HTERT RPE-1 (cell line): Measurements from ENCODE around the gene PPP3CA.
"Not testable (repeated sequence)": the region's sequence is repeated elsewhere in the genome, so short reads cannot be mapped to it uniquely, and the experiment has no call there.

Experiments used
- in situ Hi-C: fragments of 300-500 bp; cut with MboI; formaldehyde crosslinking; loops from 4 replicates; pipeline ENCODE4 v1.14.3; 2020; ENCODE audit warnings: low sequenced_read_pairs

PPP3CA gene

GRCh38 chr4:101258883-101259282, 88.4 kb downstream of the PPP3CA start:
- in situ Hi-C loops, result no loop called here

DNA sequence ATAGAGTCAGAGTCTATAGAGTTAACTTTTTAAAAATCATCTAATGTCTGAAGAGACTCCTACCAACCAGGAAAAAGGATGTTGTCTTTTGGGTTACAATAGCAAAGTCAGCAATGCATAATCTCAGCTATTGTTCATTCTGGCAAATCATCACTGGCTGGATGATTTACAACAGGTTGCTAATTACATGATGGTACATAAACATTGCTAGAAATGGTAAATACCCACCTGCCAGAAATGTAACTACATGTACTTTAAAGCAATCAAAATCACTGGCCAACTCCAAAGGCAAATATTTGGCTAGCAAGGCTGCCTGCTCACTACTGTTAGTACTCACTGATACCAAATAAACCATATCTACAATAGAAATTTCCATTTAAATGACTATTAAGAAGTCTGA, 91.1 kb downstream of the PPP3CA start:
- in situ Hi-C loops, result no loop called here

DNA sequence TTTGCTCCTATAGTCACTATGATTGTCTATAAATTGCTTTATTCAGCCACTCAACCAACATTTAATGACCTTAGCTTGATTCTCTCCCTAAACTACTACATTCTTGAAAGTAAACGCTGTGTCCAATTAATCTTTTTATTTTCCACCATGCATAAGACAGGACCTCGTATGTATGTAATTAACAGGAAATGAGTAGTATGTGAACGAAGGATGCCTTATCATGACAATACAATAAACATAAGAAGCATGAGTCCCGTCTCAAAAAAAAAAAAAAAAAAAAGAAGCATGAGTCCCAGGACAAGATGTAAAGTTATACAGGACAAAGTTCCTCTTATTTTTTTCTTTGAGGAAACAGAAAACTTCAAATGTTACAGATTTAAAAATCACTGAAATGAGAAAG, 92.5 kb downstream of the PPP3CA start:
- in situ Hi-C loops, result no loop called here

GRCh38 chr4:101253121-101253520, 94.2 kb downstream of the PPP3CA start:
- in situ Hi-C loops, result no loop called here

GRCh38 chr4:101252721-101253120, 94.6 kb downstream of the PPP3CA start:
- in situ Hi-C loops, result no loop called here

DNA sequence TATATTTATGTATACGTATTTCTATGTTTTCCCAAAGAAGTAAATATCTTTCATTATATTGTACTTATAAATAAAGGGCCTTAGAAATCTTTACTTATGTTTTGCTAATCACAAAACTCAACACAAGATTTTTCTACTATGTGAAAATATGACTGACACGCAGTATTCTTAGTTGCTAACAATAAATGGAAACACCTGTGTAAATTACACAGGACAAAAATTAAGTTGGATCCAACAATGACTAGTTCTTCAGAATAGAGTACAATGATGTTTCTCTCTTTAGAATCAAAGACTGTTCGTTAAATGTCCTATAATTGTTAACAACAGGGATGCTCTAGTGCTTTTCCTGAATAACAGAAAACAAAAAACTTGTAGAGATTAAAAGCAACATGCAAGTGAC, 96.1 kb downstream of the PPP3CA start:
- in situ Hi-C loops, result no loop called here

DNA sequence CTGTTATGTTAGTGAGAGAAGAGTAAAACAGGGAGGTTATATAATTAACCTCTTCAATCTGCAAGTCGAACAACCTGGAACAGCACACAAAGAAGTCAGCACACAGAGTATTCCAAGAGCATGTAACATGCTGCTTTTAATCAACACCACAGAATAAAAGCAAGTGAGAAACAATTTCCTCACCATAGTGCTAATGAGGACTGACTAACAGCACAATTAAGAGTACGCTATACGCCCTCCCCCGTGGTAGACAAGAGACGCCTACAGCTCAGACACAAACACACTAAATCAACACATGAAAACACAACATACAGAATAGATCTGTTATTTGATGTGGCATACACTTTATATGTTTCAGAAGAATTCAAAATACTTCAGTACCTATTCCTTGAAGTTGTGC, 103.0 kb downstream of the PPP3CA start:
- in situ Hi-C loops, result no loop called here

DNA sequence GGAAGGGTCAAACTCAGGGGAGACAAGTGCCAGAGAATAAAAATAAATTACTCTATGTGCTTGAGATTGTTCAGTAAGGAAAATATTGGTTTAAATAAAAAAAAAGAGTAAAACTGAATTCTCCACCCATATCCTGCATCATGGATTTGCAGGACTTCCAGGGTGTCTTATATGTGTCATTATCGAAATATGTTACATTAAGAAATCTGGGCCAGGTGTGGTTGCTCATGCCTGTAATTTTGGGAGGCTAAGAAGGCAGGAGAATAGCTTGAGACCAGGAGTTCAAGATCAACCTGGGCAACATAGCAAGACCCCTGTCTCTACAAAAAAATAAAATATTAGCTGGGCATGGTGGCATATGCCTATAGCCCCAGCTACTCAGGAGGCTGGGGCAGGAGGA, 104.9 kb downstream of the PPP3CA start:
- in situ Hi-C loops, result no loop called here

DNA sequence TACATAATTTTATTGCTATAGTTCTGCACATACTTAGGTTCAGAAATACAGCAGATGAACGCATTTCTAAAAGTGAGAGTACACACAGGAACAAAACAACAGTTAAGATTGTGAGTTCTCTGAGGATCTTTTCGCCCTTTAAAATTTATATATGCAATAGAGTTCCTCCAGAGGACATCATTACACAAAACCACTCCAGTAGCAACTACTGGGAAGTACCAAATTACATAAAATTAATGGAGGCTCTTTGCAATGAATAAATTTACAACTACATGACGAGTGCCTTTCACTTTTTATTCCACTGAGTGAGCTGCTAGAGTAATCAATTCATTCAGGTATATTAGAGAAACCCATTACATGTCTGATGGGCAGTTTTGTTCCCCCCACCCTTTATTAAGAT, 107.2 kb downstream of the PPP3CA start:
- in situ Hi-C loops, result no loop called here

GRCh38 chr4:101239665-101240064, 107.7 kb downstream of the PPP3CA start:
- in situ Hi-C loops, result no loop called here

GRCh38 chr4:101238706-101239105, 108.6 kb downstream of the PPP3CA start:
- in situ Hi-C loops, result no loop called here

DNA sequence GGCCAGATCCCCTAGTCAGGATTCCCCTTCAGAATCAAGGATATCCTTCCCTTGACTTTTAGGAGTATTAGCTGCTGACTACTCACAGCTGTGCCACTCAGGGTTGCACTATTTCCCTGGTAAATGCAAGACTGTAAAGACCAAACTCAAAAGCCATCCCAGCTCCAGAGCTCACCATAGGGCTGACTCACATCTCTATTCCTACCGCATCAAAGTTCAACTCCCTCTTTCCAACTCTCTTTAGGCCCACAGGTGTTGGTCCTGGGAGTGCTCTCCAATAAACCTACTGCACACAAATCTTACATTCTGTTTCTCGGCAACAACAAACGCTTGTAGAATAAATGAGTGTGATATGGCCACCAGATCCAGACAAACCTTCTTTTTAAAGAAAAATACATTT, 109.6 kb downstream of the PPP3CA start:
- in situ Hi-C loops, result no loop called here

GRCh38 chr4:101236097-101236496, 111.2 kb downstream of the PPP3CA start:
- in situ Hi-C loops, result no loop called here

DNA sequence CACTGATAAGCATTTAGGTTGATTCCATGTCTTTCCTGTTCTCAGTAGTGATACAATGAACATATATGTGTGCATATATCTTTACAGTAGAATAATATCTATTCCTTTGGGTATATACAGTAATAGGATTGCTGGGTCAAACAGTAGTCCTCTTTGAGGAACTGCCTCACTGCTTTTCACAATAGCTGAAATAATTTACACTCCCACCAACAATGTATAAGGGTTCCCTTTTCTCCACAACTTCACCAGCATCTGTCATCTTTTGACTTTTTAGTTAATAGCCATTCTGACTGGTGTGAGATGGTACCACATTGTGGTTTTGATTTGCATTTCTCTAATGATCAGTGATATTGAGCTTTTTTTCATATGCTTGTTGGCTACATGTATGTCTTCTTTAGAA, 113.2 kb downstream of the PPP3CA start:
- in situ Hi-C loops, result not testable (repeated sequence)

DNA sequence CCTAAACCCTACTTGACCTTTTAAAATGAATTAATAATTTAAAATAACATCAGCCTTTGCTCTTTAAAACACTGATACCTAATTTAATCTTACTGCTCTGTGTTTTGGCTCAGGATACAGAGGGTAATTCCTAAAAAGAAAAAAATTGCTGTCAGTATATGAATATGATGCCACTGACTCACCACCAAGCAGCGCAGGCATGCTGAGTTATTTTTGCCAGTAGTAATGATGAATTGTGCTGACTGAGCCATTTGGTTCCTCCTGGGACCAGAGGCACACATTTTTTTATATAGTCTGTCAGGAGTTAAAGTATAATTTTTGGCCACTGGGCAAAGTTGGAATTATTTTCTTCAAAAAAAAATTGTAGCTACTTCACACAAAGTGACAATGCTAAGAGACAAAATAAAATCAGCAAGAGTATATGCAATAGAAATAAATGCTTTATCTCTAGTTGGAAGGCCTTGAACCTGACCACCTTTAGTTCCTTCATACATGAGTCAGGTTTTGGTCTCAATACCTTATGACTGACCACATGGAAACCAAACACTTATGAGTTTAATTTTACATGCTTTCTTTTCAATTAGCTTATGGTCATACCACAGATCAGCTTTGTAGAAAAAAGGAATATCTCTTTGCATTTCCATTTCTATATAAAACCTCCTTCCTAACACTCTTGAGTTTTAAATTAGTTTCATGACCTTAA, 115.1 kb downstream of the PPP3CA start:
- in situ Hi-C loops, result no loop called here

DNA sequence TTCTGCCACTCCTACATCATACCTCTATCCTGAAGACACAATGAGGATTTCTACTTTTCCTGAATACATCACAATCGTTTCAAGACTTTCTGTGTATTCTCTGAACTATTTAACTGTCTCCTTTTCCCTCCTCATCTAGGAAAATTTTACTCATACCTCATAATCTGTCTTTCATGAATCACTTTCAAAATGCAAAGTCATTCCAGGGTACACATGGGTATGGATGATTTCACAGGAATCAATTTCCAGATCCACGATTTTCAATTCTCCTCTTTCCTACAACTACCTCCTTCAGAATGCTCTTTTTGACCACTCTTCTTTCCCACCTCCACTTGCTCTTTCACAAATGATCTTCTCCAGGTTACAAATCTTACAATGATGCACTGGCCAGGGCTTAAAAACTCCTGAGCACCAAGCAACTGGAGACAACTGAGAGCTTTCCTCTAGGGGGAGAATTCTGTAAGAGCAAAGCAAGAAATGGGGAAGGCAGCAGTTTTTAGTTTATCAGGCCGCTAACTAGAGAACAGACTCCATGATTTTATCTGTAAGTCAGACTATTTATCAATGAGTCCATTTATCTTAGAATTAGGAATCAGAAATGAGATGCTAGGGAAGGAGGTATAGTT, 116.4 kb downstream of the PPP3CA start:
- in situ Hi-C loops, result no loop called here

DNA sequence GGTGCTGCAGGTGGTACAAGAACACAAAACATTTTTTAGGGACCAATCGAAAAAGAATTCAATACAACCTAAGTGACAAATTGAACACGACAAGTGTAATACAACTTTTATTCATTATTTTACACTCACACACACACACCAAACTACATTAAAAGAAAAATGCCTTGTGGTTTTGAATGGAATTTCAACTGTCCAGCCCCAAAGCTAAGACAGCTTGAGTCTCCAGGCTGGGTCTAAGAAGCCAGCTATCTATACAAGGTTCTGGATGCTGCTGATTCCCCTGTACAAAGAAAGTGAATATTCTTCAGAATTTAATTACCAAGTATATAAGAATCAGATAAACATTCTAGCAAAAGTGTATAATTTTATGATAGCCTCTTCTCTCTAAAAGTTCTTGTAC, 118.2 kb downstream of the PPP3CA start:
- in situ Hi-C loops, result no loop called here

- in situ Hi-C loops, result no loop called here
These were observed 119.6 kb downstream of the PPP3CA start for GRCh38 chr4:101227715-101228114.

- in situ Hi-C loops, result no loop called here
These were observed 122.7 kb downstream of the PPP3CA start for GRCh38 chr4:101224358-101225218.

GRCh38 chr4:101222156-101222845, 125.0 kb downstream of the PPP3CA start:
- in situ Hi-C loops, result no loop called here

DNA sequence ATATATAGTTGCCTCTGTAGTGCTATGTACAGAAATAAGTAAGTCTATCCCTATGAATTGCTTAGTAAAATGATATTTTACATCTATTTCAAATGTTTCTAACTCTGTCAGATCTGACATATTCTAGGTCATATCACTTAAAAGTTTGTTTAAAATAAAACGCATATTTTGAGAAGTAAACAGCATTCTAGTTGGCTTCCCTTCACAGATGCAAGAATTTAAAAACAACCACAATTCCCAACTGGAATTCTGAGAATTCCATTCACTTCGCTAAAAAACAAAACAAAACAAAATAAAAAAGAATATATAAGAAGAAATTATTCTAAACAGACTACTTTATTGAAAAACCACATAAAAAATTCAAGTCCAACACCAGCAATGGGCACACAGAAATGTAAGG, 126.0 kb downstream of the PPP3CA start:
- in situ Hi-C loops, result no loop called here
